ENCODE results near the gene CTNNA2. TPM values are rescaled to one million over a fixed set of nuclear protein-coding genes. Genes with fewer than 3 reads are reported as not detected.

Gene CTNNA2
- total and polyA plus RNA-seq, 2 of the 8 experiments (the other 6 are each of a cell fraction or from before 2014, with no cell fraction given) = 3.9 to 9.0 TPM

GRCh38 chr2:80050246-80050645 is 537.4 kb downstream of the CTNNA2 start (continued):
- TF ChIP-seq POLR2AphosphoS5 (IDR thresholded peaks at IDR 0.05; ENCODE audit: low read depth, low read length) (no peak), RNF2 (IDR thresholded peaks at IDR 0.05; ENCODE audit: borderline replicate concordance, low read depth, low read length, missing control alignments, poor library complexity, severe bottlenecking) (no peak), RFX5 (IDR thresholded peaks at IDR 0.05; ENCODE audit: borderline replicate concordance, low read depth, low read length) (no peak), SIX5 (IDR thresholded peaks at IDR 0.05; ENCODE audit: low read depth, low read length) (no peak), KDM4A (IDR thresholded peaks at IDR 0.05; ENCODE audit: low read depth, low read length, severe bottlenecking) (no peak), HDAC6 (IDR thresholded peaks at IDR 0.05; ENCODE audit: low read depth, low read length) (no peak), TEAD4 (IDR thresholded peaks at IDR 0.05; ENCODE audit: low read depth, low read length) (no peak), GTF2F1 (IDR thresholded peaks at IDR 0.05; ENCODE audit: borderline replicate concordance, low read depth, low read length) (no peak), BACH1 (IDR thresholded peaks at IDR 0.05; ENCODE audit: low read length) (no peak), TAF7 (optimal IDR thresholded peaks at IDR 0.05; ENCODE audit: borderline replicate concordance, low read depth, low read length) (no peak), ZNF274 (IDR thresholded peaks at IDR 0.05; ENCODE audit: borderline replicate concordance, extremely low read depth, low read length) (no peak), SAP30 (IDR thresholded peaks at IDR 0.05; ENCODE audit: insufficient read depth, insufficient replicate concordance, low read length) (no peak), SUZ12 (IDR thresholded peaks at IDR 0.05; ENCODE audit: low read length) (no peak), CHD2 (IDR thresholded peaks at IDR 0.05; ENCODE audit: low read length) (no peak), ASH2L (IDR thresholded peaks at IDR 0.05; ENCODE audit: low read length) (no peak), CTBP2 (IDR thresholded peaks at IDR 0.05; ENCODE audit: borderline replicate concordance, insufficient read depth, insufficient read length, low read length) (no peak), MAX (IDR thresholded peaks at IDR 0.05) (no peak), SP2 (IDR thresholded peaks at IDR 0.05; ENCODE audit: low read length) (no peak)

Data from H1 (cell line).